ENCODE results near the gene CELA3B. TPM values are rescaled to one million over a fixed set of nuclear protein-coding genes. Genes with fewer than 3 reads are reported as not detected.

CELA3B gene
- total and polyA plus RNA-seq, 2 of the 13 experiments (the other 11 are each of a cell fraction or from before 2014, with no cell fraction given) = 0.34 TPM; not detected in 1

GRCh38 chr1:21931171-21932093 lies 45.4 kb upstream of the CELA3B start (continued):
- TF ChIP-seq ZBTB43 (CRISPR knock-in tag; conservative IDR thresholded peaks at IDR 0.05) = no peak
- TF ChIP-seq HOXA7 (CRISPR knock-in tag; IDR thresholded peaks at IDR 0.05) = no peak
- TF ChIP-seq ZHX2 (IDR thresholded peaks at IDR 0.05; ENCODE audit: low read depth) = no peak
- TF ChIP-seq ZHX2 (CRISPR knock-in tag; IDR thresholded peaks at IDR 0.05; ENCODE audit: borderline replicate concordance) = no peak
- TF ChIP-seq ZKSCAN8 (CRISPR knock-in tag; IDR thresholded peaks at IDR 0.05; ENCODE audit: borderline replicate concordance) = 0 out of 2 replicates have a peak, but pooled peaks have one; percentile 40
- TF ChIP-seq SMARCC2 (IDR thresholded peaks at IDR 0.05) = no peak
- no peak for TF ChIP-seq YEATS2 (CRISPR knock-in tag; IDR thresholded peaks at IDR 0.05; ENCODE audit: borderline replicate concordance)
- no peak for TF ChIP-seq ZNF282 (IDR thresholded peaks at IDR 0.05; ENCODE audit: partially characterized antibody)
- TF ChIP-seq, protein P1, sequence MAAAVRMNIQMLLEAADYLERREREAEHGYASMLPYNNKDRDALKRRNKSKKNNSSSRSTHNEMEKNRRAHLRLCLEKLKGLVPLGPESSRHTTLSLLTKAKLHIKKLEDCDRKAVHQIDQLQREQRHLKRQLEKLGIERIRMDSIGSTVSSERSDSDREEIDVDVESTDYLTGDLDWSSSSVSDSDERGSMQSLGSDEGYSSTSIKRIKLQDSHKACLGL (CRISPR knock-in tag; IDR thresholded peaks at IDR 0.05) = 0 out of 2 replicates have a peak, but pooled peaks have one; percentile 38
- no peak for TF ChIP-seq RAD21 (CRISPR knock-in tag; IDR thresholded peaks at IDR 0.05)
- TF ChIP-seq SNAI1 (CRISPR knock-in tag; IDR thresholded peaks at IDR 0.05; ENCODE audit: borderline replicate concordance) = no peak
- peak; percentile 91 for TF ChIP-seq ZFX (CRISPR knock-in tag; IDR thresholded peaks at IDR 0.05; ENCODE audit: low read depth)
- no peak for TF ChIP-seq EEA1 (CRISPR knock-in tag; IDR thresholded peaks at IDR 0.05; ENCODE audit: borderline replicate concordance)
- no peak for TF ChIP-seq PAF1 (CRISPR knock-in tag; IDR thresholded peaks at IDR 0.05)
- TF ChIP-seq ZNF850 (CRISPR knock-in tag; conservative IDR thresholded peaks at IDR 0.05) = no peak
- TF ChIP-seq, protein P2, sequence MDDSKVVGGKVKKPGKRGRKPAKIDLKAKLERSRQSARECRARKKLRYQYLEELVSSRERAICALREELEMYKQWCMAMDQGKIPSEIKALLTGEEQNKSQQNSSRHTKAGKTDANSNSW (CRISPR knock-in tag; IDR thresholded peaks at IDR 0.05; ENCODE audit: borderline replicate concordance) = no peak
- TF ChIP-seq, protein P3, sequence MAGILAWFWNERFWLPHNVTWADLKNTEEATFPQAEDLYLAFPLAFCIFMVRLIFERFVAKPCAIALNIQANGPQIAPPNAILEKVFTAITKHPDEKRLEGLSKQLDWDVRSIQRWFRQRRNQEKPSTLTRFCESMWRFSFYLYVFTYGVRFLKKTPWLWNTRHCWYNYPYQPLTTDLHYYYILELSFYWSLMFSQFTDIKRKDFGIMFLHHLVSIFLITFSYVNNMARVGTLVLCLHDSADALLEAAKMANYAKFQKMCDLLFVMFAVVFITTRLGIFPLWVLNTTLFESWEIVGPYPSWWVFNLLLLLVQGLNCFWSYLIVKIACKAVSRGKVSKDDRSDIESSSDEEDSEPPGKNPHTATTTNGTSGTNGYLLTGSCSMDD (CRISPR knock-in tag; IDR thresholded peaks at IDR 0.05) = no peak
- no peak for TF ChIP-seq ZNF546 (CRISPR knock-in tag; conservative IDR thresholded peaks at IDR 0.05)
- TF ChIP-seq ZNF777 (CRISPR knock-in tag; IDR thresholded peaks at IDR 0.05) = peak; percentile 19; the same call in 1 of the 2 replicates
- no peak for TF ChIP-seq ZNF766 (CRISPR knock-in tag; IDR thresholded peaks at IDR 0.05; ENCODE audit: borderline replicate concordance)
- no peak for TF ChIP-seq ZFP36 (IDR thresholded peaks at IDR 0.05; ENCODE audit: borderline replicate concordance, low read depth, low read length, partially characterized antibody)

Measured in HepG2 (cell line).